ENCODE results near the gene COL9A3.

GRCh38 chr20:62888406-62888805 is 71.6 kb downstream of the COL9A3 start:
- TF ChIP-seq CTCF (IDR thresholded peaks at IDR 0.05) (no peak), POLR2A (IDR thresholded peaks at IDR 0.05; ENCODE audit: low read depth) (no peak), POLR2AphosphoS5 (IDR thresholded peaks at IDR 0.05) (no peak), EP300 (IDR thresholded peaks at IDR 0.05) (no peak)

All from esophagus muscularis mucosa (tissue), 4 donors.